Measurements from ENCODE around the gene BMX.

- no peak for TF ChIP-seq EZH2 (IDR thresholded peaks at IDR 0.05)
- TF ChIP-seq POLR2AphosphoS5 (IDR thresholded peaks at IDR 0.05; ENCODE audit: borderline replicate concordance, low read depth, low read length) = no peak
- no peak for TF ChIP-seq FOXP2 (optimal IDR thresholded peaks at IDR 0.05; ENCODE audit: control extremely low read depth, extremely low read length, insufficient read depth)
Observed at GRCh38 chrX:15600745-15601144, 100.1 kb downstream of the BMX start, which contains the start of gene ACE2.
